ENCODE measurements around the gene CMC2. TPM values are rescaled to one million over a fixed set of nuclear protein-coding genes. Genes with fewer than 3 reads are reported as not detected.
A peak's percentile ranks its signal among the peaks of the same experiment; 100 is the strongest.

The CMC2 gene
- total and polyA plus RNA-seq, 2 of the 13 experiments (the other 11 are each of a cell fraction or from before 2014, with no cell fraction given) = 116 to 129 TPM

- POLR2A ChIA-PET = no interaction called here
Measured at GRCh38 chr16:81008505-81008789, 1.8 kb upstream of the CMC2 start.

More at GRCh38 chr16:81008505-81008789, 1.8 kb upstream of the CMC2 start:
- TF ChIP-seq ZNF576 (CRISPR knock-in tag; IDR thresholded peaks at IDR 0.05) (0 out of 2 replicates have a peak, but pooled peaks have one; percentile 34), ZNF468 (CRISPR knock-in tag; IDR thresholded peaks at IDR 0.05) (no peak), MAF1 (CRISPR knock-in tag; IDR thresholded peaks at IDR 0.05; ENCODE audit: borderline replicate concordance) (no peak), ZNF850 (CRISPR knock-in tag; conservative IDR thresholded peaks at IDR 0.05) (no peak), MTERF4 (CRISPR knock-in tag; IDR thresholded peaks at IDR 0.05) (0 out of 2 replicates have a peak, but pooled peaks have one; percentile 1), ZFP36L2 (CRISPR knock-in tag; IDR thresholded peaks at IDR 0.05) (no peak), PRMT3 (CRISPR knock-in tag; IDR thresholded peaks at IDR 0.05; ENCODE audit: borderline replicate concordance, low read depth) (no peak), POLR2AphosphoS5 (IDR thresholded peaks at IDR 0.05; ENCODE audit: low read depth, low read length) (no peak), ZNF264 (CRISPR knock-in tag; IDR thresholded peaks at IDR 0.05) (no peak), TBP (CRISPR knock-in tag; IDR thresholded peaks at IDR 0.05) (no peak), ZNF672 (CRISPR knock-in tag; IDR thresholded peaks at IDR 0.05) (no peak), ZBTB43 (CRISPR knock-in tag; conservative IDR thresholded peaks at IDR 0.05) (no peak)
- H4K20me1 ChIP-seq (ENCODE audit: insufficient read depth, low read length) = peaks cover 14% of the 10 kb centered on the region
- peaks cover 24% of the 10 kb centered on the region for H3K4me1 ChIP-seq (ENCODE audit: insufficient read depth, low read length)
- no peak overlapping the region for H2AFZ ChIP-seq (ENCODE audit: low read length)
- no peaks in the 10 kb centered on the region for H3K9me3 ChIP-seq (ENCODE audit: low read length)
- BruUV-seq (replicated peaks) = no TSS peak
- peak overlapping the region; percentile 90 to 99 (median 90) for H3K4me3 ChIP-seq (replicated peaks in 1 of 3; ENCODE audit: insufficient read depth in 1 of 3, low read depth in 2 of 3, low read length in 3 of 3)
- peak overlapping the region; percentile 100 for H3K4me2 ChIP-seq (ENCODE audit: low read depth, low read length)
- FAIRE-seq = no peak
- CTCF ChIA-PET (ENCODE audit: low intra/inter-chr PET ratio, low total read pairs) = interaction anchor here (5.1 kb wide), 1 partner anchor 27 kb away, joined by 26 read pairs; the partner anchor contains the start of gene ATMIN
- DNase-seq (ENCODE audit: low spot score) = no peak
- no peak for ATAC-seq
- peaks cover 56% of the 10 kb centered on the region for H3K79me2 ChIP-seq (ENCODE audit: insufficient read depth, low read length)
- in situ Hi-C loops (cut with HindIII; ENCODE audit: extremely low pct_ligation_motif_present, low pct_unique_long_range_greater_than_20kb) = no loop called here
- 85% methylated on average over 12 of the region's 12 CpGs for WGBS (ENCODE audit: low lambda C conversion rate)
- H3K36me3 ChIP-seq (replicated peaks in 1 of 2; ENCODE audit: control insufficient read depth in 1 of 2, insufficient read depth in 2 of 2, low read length in 2 of 2) = peaks cover 4 to 6% of the 10 kb centered on the region in 2 experiments; a peak in 4 of 5 replicates
- no peaks in the 10 kb centered on the region; a peak in 1 of 5 replicates for H3K27me3 ChIP-seq (ENCODE audit: control insufficient read depth in 1 of 2, insufficient read depth in 2 of 2, low read length in 2 of 2)
- H3K9ac ChIP-seq (ENCODE audit: insufficient read depth, low read depth, low read length) = peak overlapping the region; percentile 99
- intact Hi-C loops (cut with micrococcal nuclease; ENCODE audit: unreplicated experiment) = loop anchor here (5.0 kb wide), 1 partner anchor 89 kb away; the partner anchor contains the start of gene GCSH
- peak overlapping the region; percentile 99 for H3K27ac ChIP-seq (ENCODE audit: extremely low read length, insufficient read depth, low read length)
